Measurements from ENCODE around the gene FLT3.

FLT3 gene

GRCh38 chr13:27991881-27992280 is 108.5 kb downstream of the FLT3 start:
- Histone ChIP-seq H3K4me1 (ENCODE audit: control insufficient read depth, insufficient read depth, low read length) (no peaks in the 10 kb centered on the region), H3K4me3 (ENCODE audit: low read depth, low read length) (no peak overlapping the region), H3K9me3 (ENCODE audit: control insufficient read depth, insufficient read depth, low read depth, low read length) (no peaks in the 10 kb centered on the region), H3K27ac (ENCODE audit: extremely low read depth, low read depth, low read length) (no peak overlapping the region), H3K36me3 (ENCODE audit: control insufficient read depth in 2 of 2, insufficient read depth in 1 of 2, low read length in 2 of 2) (no peaks in the 10 kb centered on the region)
- TF ChIP-seq ZBTB17 (tag by site-specific recombination; IDR thresholded peaks at IDR 0.05) (0 out of 2 replicates have a peak, but pooled peaks have one; percentile 17), ZNF639 (tag by site-specific recombination; IDR thresholded peaks at IDR 0.05) (no peak)
- POLR2A ChIA-PET = no interaction called here
- CTCF ChIA-PET = interaction anchor here (1.1 kb wide), 1 partner anchor 165 kb away, joined by 4 read pairs; no protein-coding TSS in a partner anchor

- Histone ChIP-seq H3K9me3 (ENCODE audit: control insufficient read depth, insufficient read depth, low read depth, low read length) (no peaks in the 10 kb centered on the region), H3K27ac (ENCODE audit: extremely low read depth, low read depth, low read length) (no peak within 1 kb of the TSS), H3K4me1 (ENCODE audit: control insufficient read depth, insufficient read depth, low read length) (no peaks in the 10 kb centered on the region), H3K36me3 (ENCODE audit: control insufficient read depth in 2 of 2, insufficient read depth in 1 of 2, low read length in 2 of 2) (no peaks in the 10 kb centered on the region), H3K4me3 (ENCODE audit: low read depth, low read length) (no peak within 1 kb of the TSS)
- TF ChIP-seq ZNF501 (tag by site-specific recombination; IDR thresholded peaks at IDR 0.05) (no peak), PATZ1 (tag by site-specific recombination; IDR thresholded peaks at IDR 0.05) (no peak), ZNF16 (tag by site-specific recombination; IDR thresholded peaks at IDR 0.05; ENCODE audit: low read depth) (no peak), ZSCAN23 (tag by site-specific recombination; IDR thresholded peaks at IDR 0.05) (no peak), BCL11B (tag by site-specific recombination; IDR thresholded peaks at IDR 0.05; ENCODE audit: low read depth) (no peak), ZNF549 (tag by site-specific recombination; IDR thresholded peaks at IDR 0.05) (no peak), ZNF362 (tag by site-specific recombination; IDR thresholded peaks at IDR 0.05) (no peak), ZNF571 (tag by site-specific recombination; IDR thresholded peaks at IDR 0.05) (no peak), CTCF (tag by site-specific recombination; IDR thresholded peaks at IDR 0.05) (no peak), ZNF184 (tag by site-specific recombination; IDR thresholded peaks at IDR 0.05) (no peak), SCRT1 (tag by site-specific recombination; IDR thresholded peaks at IDR 0.05; ENCODE audit: borderline replicate concordance) (no peak), ZNF280C (tag by site-specific recombination; IDR thresholded peaks at IDR 0.05) (no peak), ZBTB48 (tag by site-specific recombination; IDR thresholded peaks at IDR 0.05) (no peak), ZBTB8A (tag by site-specific recombination; IDR thresholded peaks at IDR 0.05) (no peak), ZNF174 (tag by site-specific recombination; IDR thresholded peaks at IDR 0.05) (no peak), ZNF777 (tag by site-specific recombination; IDR thresholded peaks at IDR 0.05; ENCODE audit: borderline replicate concordance) (no peak), PRDM6 (tag by site-specific recombination; IDR thresholded peaks at IDR 0.05) (no peak), ZNF785 (tag by site-specific recombination; IDR thresholded peaks at IDR 0.05) (no peak), MEIS1 (CRISPR knock-in tag; IDR thresholded peaks at IDR 0.05; ENCODE audit: borderline replicate concordance) (no peak), MZF1 (tag by site-specific recombination; IDR thresholded peaks at IDR 0.05; ENCODE audit: borderline replicate concordance) (no peak)
- CTCF ChIA-PET = interaction anchor here (1.0 kb wide), 1 partner anchor 159 kb away, joined by 3 read pairs; no protein-coding TSS in a partner anchor
- POLR2A ChIA-PET = no interaction called here
These were observed 111.9 kb downstream of the FLT3 start, which contains the start of gene URAD for GRCh38 chr13:27988520-27988919. Gene URAD (minus strand): TSS chr13:27988693. CDS start chr13:27988637, 56 bp downstream.
